Measurements from ENCODE around the gene CTNND2.
"Not testable (repeated sequence)": the region's sequence is repeated elsewhere in the genome, so short reads cannot be mapped to it uniquely, and the experiment has no call there.

CTNND2 gene

GRCh38 chr5:11459716-11460115 is 444.5 kb downstream of the CTNND2 start:
- DNase-seq (ENCODE audit: low spot score): no peak

- DNase-seq (ENCODE audit: low spot score): no peak
These were observed 448.7 kb downstream of the CTNND2 start for GRCh38 chr5:11455505-11455904.

- DNase-seq (ENCODE audit: low spot score): no peak
These were observed 451.4 kb downstream of the CTNND2 start for GRCh38 chr5:11452852-11453251.

- DNase-seq (ENCODE audit: low spot score): no peak
These were observed 454.3 kb downstream of the CTNND2 start for GRCh38 chr5:11449966-11450365.

- DNase-seq (ENCODE audit: low spot score): no peak
These were observed 455.0 kb downstream of the CTNND2 start for GRCh38 chr5:11449217-11449616.

GRCh38 chr5:11443831-11444230 is 460.4 kb downstream of the CTNND2 start:
- DNase-seq (ENCODE audit: low spot score): no peak

GRCh38 chr5:11432116-11432515 is 472.1 kb downstream of the CTNND2 start:
- no peak for DNase-seq (ENCODE audit: low spot score)

- no peak for DNase-seq (ENCODE audit: low spot score)
These were observed 475.0 kb downstream of the CTNND2 start for GRCh38 chr5:11429254-11429653.

- no peak for DNase-seq (ENCODE audit: low spot score)
These were observed 476.7 kb downstream of the CTNND2 start for GRCh38 chr5:11427569-11427968.

- no peak for DNase-seq (ENCODE audit: low spot score)
These were observed 477.8 kb downstream of the CTNND2 start for GRCh38 chr5:11426442-11426841.

- DNase-seq (ENCODE audit: low spot score): peak; percentile 24
These were observed 481.9 kb downstream of the CTNND2 start for GRCh38 chr5:11422342-11422741.

GRCh38 chr5:11420969-11421368 is 483.3 kb downstream of the CTNND2 start:
- no peak for DNase-seq (ENCODE audit: low spot score)

GRCh38 chr5:11415751-11416150 is 488.5 kb downstream of the CTNND2 start:
- DNase-seq (ENCODE audit: low spot score): peak; percentile 47

GRCh38 chr5:11414732-11415131 is 489.5 kb downstream of the CTNND2 start:
- not testable (repeated sequence) for DNase-seq (ENCODE audit: low spot score)

- DNase-seq (ENCODE audit: low spot score): no peak
These were observed 492.6 kb downstream of the CTNND2 start for GRCh38 chr5:11411621-11412020.

GRCh38 chr5:11407556-11408145 is 496.6 kb downstream of the CTNND2 start:
- DNase-seq (ENCODE audit: low spot score): peak; percentile 70

GRCh38 chr5:11400316-11400715 is 503.9 kb downstream of the CTNND2 start:
- DNase-seq (ENCODE audit: low spot score): no peak

GRCh38 chr5:11398728-11399127 is 505.5 kb downstream of the CTNND2 start:
- no peak for DNase-seq (ENCODE audit: low spot score)

GRCh38 chr5:11397549-11397948 is 506.7 kb downstream of the CTNND2 start:
- no peak for DNase-seq (ENCODE audit: low spot score)

- no peak for DNase-seq (ENCODE audit: low spot score)
These were observed 507.3 kb downstream of the CTNND2 start for GRCh38 chr5:11396917-11397316.

GRCh38 chr5:11394933-11395332 is 509.3 kb downstream of the CTNND2 start:
- no peak for DNase-seq (ENCODE audit: low spot score)

GRCh38 chr5:11390291-11390767 is 513.9 kb downstream of the CTNND2 start:
- peak; percentile 58 for DNase-seq (ENCODE audit: low spot score)

GRCh38 chr5:11387382-11387781 is 516.9 kb downstream of the CTNND2 start:
- DNase-seq (ENCODE audit: low spot score): peak; percentile 53

GRCh38 chr5:11386398-11386797 is 517.8 kb downstream of the CTNND2 start:
- DNase-seq (ENCODE audit: low spot score): no peak

All from globus pallidus (tissue), 1 donor.